HepG2 (cell line): ENCODE measurements around the gene RAB28. TPM values are rescaled to one million over a fixed set of nuclear protein-coding genes. Genes with fewer than 3 reads are reported as not detected.

Experiments used
- ATAC-seq: fragments of 200-7000 bp; cut with Tn5 transposase; 3 replicates; pipeline ENCODE4 v1.9.1; 2020; ENCODE audit warnings: mild to moderate bottlenecking, moderate library complexity
- BruUV-seq: library from RNA; stranded (reverse); fragments of 400-500 nt; replicated peaks from 2 replicates; lab custom pipeline; 2021; lab: Mats Ljungman, UMichigan
- CTCF ChIA-PET: fragments of 300-600 bp; formaldehyde crosslinking; extraction: SDS; loops from one replicate; lab custom pipeline; 2021; ENCODE audit warnings: low total read pairs, inconsistent platforms, low intra/inter-chr PET ratio; lab: Yijun Ruan, JAX
- POLR2A ChIA-PET: fragments of 350-600 bp; sonication (Branson Sonifier 250); formaldehyde crosslinking; loops from one replicate; lab custom pipeline; 2020; ENCODE audit warnings: antibody characterized with exemption, inconsistent platforms; lab: Yijun Ruan, JAX
- DNase-seq: peaks from one replicate; pipeline ENCODE4 v3.0.0-alpha.2; 2015; ENCODE audit warnings: low spot score
- FAIRE-seq: peaks from 3 replicates; lab custom pipeline; 2011; peaks lifted over from hg19 to GRCh38; lab: Jason Lieb, UNC
- H2AFZ ChIP-seq: one replicate; pipeline ENCODE4 v1.6.1; 2011; ENCODE audit warnings: low read length, inconsistent platforms
- H3K27ac ChIP-seq: fragments of 300-600 bp; 3 replicates; pipeline ENCODE4 v1.8.0; 2011; ENCODE audit warnings: mixed run types, mild to moderate bottlenecking, mixed read lengths, low read length, inconsistent platforms; ENCODE audit not compliant: insufficient read depth; ENCODE audit errors: extremely low read length
- H3K27me3 ChIP-seq, 2 experiments: fragments of 200-600 bp in 1 of 2; 2 replicates in 1 of 2; 3 replicates in 1 of 2; pipeline versions ENCODE4 v1.6.0 to v1.8.0; 2011; ENCODE audit warnings: low read length in 2 of 2, mild to moderate bottlenecking in 2 of 2, moderate library complexity in 2 of 2, inconsistent platforms in 1 of 2; ENCODE audit not compliant: insufficient read depth in 2 of 2, control insufficient read depth in 1 of 2
- H3K36me3 ChIP-seq, 2 experiments: fragments of 200-600 bp in 1 of 2; replicated peaks in 1 of 2; 2 replicates in 1 of 2; 3 replicates in 1 of 2; pipeline versions ENCODE4 v1.5.1 to v1.8.0; 2011; ENCODE audit warnings: low read length in 2 of 2, inconsistent platforms in 1 of 2; ENCODE audit not compliant: insufficient read depth in 2 of 2, control insufficient read depth in 1 of 2
- H3K4me1 ChIP-seq: 2 replicates; pipeline ENCODE4 v1.5.1; 2012; ENCODE audit warnings: low read length, inconsistent platforms; ENCODE audit not compliant: insufficient read depth
- H3K4me2 ChIP-seq: 2 replicates; pipeline ENCODE4 v1.6.0; 2011; ENCODE audit warnings: low read depth, low read length, inconsistent platforms
- H3K4me3 ChIP-seq, 3 experiments: fragments of 200-600 bp in 1 of 3; sonication (generic), shearing (Covaris generic) in 1 of 3; replicated peaks in 1 of 3; 2 replicates each; pipeline ENCODE4 v1.5.1; 2011 to 2016; ENCODE audit warnings: low read length in 3 of 3, inconsistent platforms in 2 of 3, low read depth in 2 of 3, mild to moderate bottlenecking in 2 of 3, control low read depth in 1 of 3, mixed read lengths in 1 of 3; ENCODE audit not compliant: insufficient read depth in 1 of 3
- H3K79me2 ChIP-seq: one replicate; pipeline ENCODE4 v1.6.1; 2011; ENCODE audit warnings: low read length, inconsistent platforms; ENCODE audit not compliant: insufficient read depth
- H3K9ac ChIP-seq: 2 replicates; pipeline ENCODE4 v1.6.0; 2011; ENCODE audit warnings: mild to moderate bottlenecking, low read depth, low read length, inconsistent platforms; ENCODE audit not compliant: insufficient read depth
- H3K9me3 ChIP-seq: 2 replicates; pipeline ENCODE4 v1.5.1; 2012; ENCODE audit warnings: mild to moderate bottlenecking, low read length
- H4K20me1 ChIP-seq: 2 replicates; pipeline ENCODE4 v1.6.0; 2011; ENCODE audit warnings: inconsistent platforms, mild to moderate bottlenecking, low read length, moderate library complexity; ENCODE audit not compliant: insufficient read depth
- ARHGAP35 ChIP-seq: sonication (generic); formaldehyde crosslinking; IDR thresholded peaks from 2 replicates; pipeline ENCODE4 v1.9.0; 2022; ENCODE audit warnings: mild to moderate bottlenecking, inconsistent platforms, moderate library complexity, missing genetic modification reagents, borderline replicate concordance
- CBX5 ChIP-seq: sonication (generic); formaldehyde crosslinking; IDR thresholded peaks from 2 replicates; pipeline ENCODE4 v1.4.0; 2020; ENCODE audit warnings: missing genetic modification reagents, borderline replicate concordance
- DBP ChIP-seq: sonication (generic); formaldehyde crosslinking; IDR thresholded peaks from 2 replicates; pipeline ENCODE4 v1.4.0; 2020; ENCODE audit warnings: missing genetic modification reagents; ENCODE audit errors: not compliant biosample characterization
- FOXJ3 ChIP-seq: sonication (generic); formaldehyde crosslinking; IDR thresholded peaks from 2 replicates; pipeline ENCODE4 v1.4.0; 2020; ENCODE audit warnings: missing genetic modification reagents, mild to moderate bottlenecking, borderline replicate concordance
- FOXK2 ChIP-seq: fragments of 450-650 bp; IDR thresholded peaks from 2 replicates; pipeline ENCODE4 v1.6.1; 2016
- IKZF4 ChIP-seq: sonication (generic); formaldehyde crosslinking; IDR thresholded peaks from 2 replicates; pipeline ENCODE4 v1.5.1; 2020; ENCODE audit warnings: borderline replicate concordance, mild to moderate bottlenecking, low read depth, missing genetic modification reagents; ENCODE audit errors: not compliant biosample characterization
- MEIS1 ChIP-seq: sonication (generic); formaldehyde crosslinking; IDR thresholded peaks from 2 replicates; pipeline ENCODE4 v1.9.0; 2021; ENCODE audit warnings: mild to moderate bottlenecking, missing genetic modification reagents, moderate library complexity, borderline replicate concordance
- PRPF4 ChIP-seq: fragments of 200-400 bp; formaldehyde crosslinking; IDR thresholded peaks from 2 replicates; pipeline ENCODE4 v1.6.1; 2016; ENCODE audit warnings: low read length, low read depth; ENCODE audit not compliant: poor library complexity, severe bottlenecking
- RBFOX2 ChIP-seq: fragments of 200-400 bp; formaldehyde crosslinking; IDR thresholded peaks from 2 replicates; pipeline ENCODE4 v1.6.1; 2017; ENCODE audit warnings: low read depth, mild to moderate bottlenecking, low read length
- TEAD2 ChIP-seq: sonication (generic); formaldehyde crosslinking; IDR thresholded peaks from 2 replicates; pipeline ENCODE4 v1.9.0; 2021; ENCODE audit warnings: missing genetic modification reagents
- TP53 ChIP-seq: sonication (generic); formaldehyde crosslinking; conservative IDR thresholded peaks from 2 replicates; pipeline ENCODE4 v1.4.0; 2020; ENCODE audit warnings: missing genetic modification reagents
- ZNF138 ChIP-seq: sonication (generic); formaldehyde crosslinking; IDR thresholded peaks from 2 replicates; pipeline ENCODE4 v1.5.0; 2020; ENCODE audit warnings: mild to moderate bottlenecking, low read depth, missing genetic modification reagents
- ZNF30 ChIP-seq: sonication (generic); formaldehyde crosslinking; IDR thresholded peaks from 2 replicates; pipeline ENCODE4 v1.5.0; 2020; ENCODE audit warnings: mild to moderate bottlenecking, missing genetic modification reagents
- ZNF678 ChIP-seq: sonication (generic); formaldehyde crosslinking; IDR thresholded peaks from 2 replicates; pipeline ENCODE4 v1.4.0; 2020; ENCODE audit warnings: mild to moderate bottlenecking, missing genetic modification reagents
- ZSCAN31 ChIP-seq: sonication (generic); formaldehyde crosslinking; IDR thresholded peaks from 2 replicates; pipeline ENCODE4 v1.5.0; 2020; ENCODE audit warnings: low read depth, mild to moderate bottlenecking, missing genetic modification reagents
- ZSCAN9 ChIP-seq: IDR thresholded peaks from 2 replicates; pipeline ENCODE4 v1.6.1; 2016; ENCODE audit warnings: borderline replicate concordance
- WGBS: methylation state at CpG from one replicate; pipeline ENCODE4 v1.1.6; 2017; ENCODE audit warnings: low lambda C conversion rate; 5-methylcytosine and 5-hydroxymethylcytosine counted together
- in situ Hi-C: cut with HindIII; loops from 2 replicates; pipeline ENCODE4 v1.10.0; 2017; ENCODE audit warnings: low pct_unique_long_range_greater_than_20kb; ENCODE audit not compliant: extremely low pct_ligation_motif_present
- intact Hi-C: fragments of 100-400 bp; cut with micrococcal nuclease; formaldehyde crosslinking; loops from one replicate; pipeline ENCODE4 v1.10.0; 2022; ENCODE audit not compliant: unreplicated experiment
- polyA plus RNA-seq, 8 experiments: library from polyadenylated mRNA; depleted of rRNA in 3 of 8; stranded (reverse) in 7 of 8; unstranded in 1 of 8; fragments of >200 nt; fragmentation: Illumina TruSeq in 4 of 8; extraction: Trizol in 4 of 8; gene quantifications; 2 replicates each; pipeline versions ENCODE4 v1.2.1 to v1.2.3, GENCODE V29; 2011 to 2016; ENCODE audit warnings: low read depth in 4 of 8, missing spikeins in 1 of 8, mixed read lengths in 1 of 8; ENCODE audit not compliant: insufficient read depth in 1 of 8
- total RNA-seq, 5 experiments: library from RNA; depleted of rRNA; stranded (reverse); fragments of >200 nt; fragmentation: Illumina TruSeq; extraction: Trizol; gene quantifications; 2 replicates each; pipeline ENCODE4 v1.2.3, GENCODE V29; 2016; ENCODE audit warnings: low read depth in 1 of 5
- TF ChIP-seq, protein P1 (sequence below): sonication (generic); formaldehyde crosslinking; IDR thresholded peaks from 2 replicates; pipeline ENCODE4 v1.4.0; 2020; ENCODE audit warnings: mild to moderate bottlenecking, missing genetic modification reagents
- TF ChIP-seq, protein P2 (sequence below): sonication (generic); formaldehyde crosslinking; IDR thresholded peaks from 2 replicates; pipeline ENCODE4 v1.8.1; 2023; ENCODE audit warnings: mild to moderate bottlenecking, missing genetic modification reagents, borderline replicate concordance

Gene RAB28
- total and polyA plus RNA-seq, 2 of the 13 experiments (the other 11 are each of a cell fraction or from before 2014, with no cell fraction given) = 11.8 to 18.2 TPM

DNA sequence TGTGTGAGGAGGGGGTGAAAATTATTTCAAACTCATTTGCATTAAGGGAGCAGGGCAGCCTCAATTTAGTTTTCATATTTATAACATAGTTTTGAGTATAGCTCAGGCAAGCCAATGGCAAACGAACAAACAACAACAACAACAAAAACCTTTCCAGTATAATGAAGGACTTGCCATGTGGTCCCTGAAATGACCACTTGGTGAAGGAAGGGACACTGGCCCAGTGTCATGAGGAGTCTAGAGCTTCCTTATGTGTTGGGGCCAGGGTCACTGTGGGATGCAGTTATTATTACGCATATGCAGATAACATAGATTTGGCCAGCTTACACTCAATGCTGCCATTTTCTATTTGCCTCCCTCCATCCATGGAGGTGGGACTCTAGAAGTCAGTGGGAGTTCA is 36.9 kb upstream of the RAB28 start:
- Histone ChIP-seq H3K4me1 (no peaks in the 10 kb centered on the region), H3K27me3 (peaks cover 9 to 43% of the 10 kb centered on the region in 2 experiments; a peak in 4 of 5 replicates), H3K36me3 (no peaks in the 10 kb centered on the region), H4K20me1 (no peaks in the 10 kb centered on the region), H3K9me3 (no peaks in the 10 kb centered on the region), H3K79me2 (no peaks in the 10 kb centered on the region), H3K27ac (no peak overlapping the region), H2AFZ (no peak overlapping the region), H3K9ac (no peak overlapping the region), H3K4me3 (no peak overlapping the region), H3K4me2 (no peak overlapping the region)
- intact Hi-C loops (no loop called here), in situ Hi-C loops (no loop called here)
- no TSS peak for BruUV-seq
- no peak for DNase-seq
- CTCF ChIA-PET = no interaction called here
- FAIRE-seq = no peak
- no peak for ATAC-seq
- POLR2A ChIA-PET = no interaction called here
- WGBS = 0% methylated on average over 1 of the region's 2 CpGs
- TF ChIP-seq ZNF30 (CRISPR knock-in tag) (no peak), ZSCAN31 (CRISPR knock-in tag) (no peak), FOXJ3 (CRISPR knock-in tag) (no peak), FOXK2 (no peak), DBP (CRISPR knock-in tag) (no peak), ZSCAN9 (no peak), IKZF4 (CRISPR knock-in tag) (no peak), CBX5 (CRISPR knock-in tag) (no peak), PRPF4 (no peak), ZNF138 (CRISPR knock-in tag) (no peak), TP53 (CRISPR knock-in tag) (no peak), ZNF678 (no peak), MEIS1 (CRISPR knock-in tag) (no peak), RBFOX2 (no peak), TEAD2 (no peak), ARHGAP35 (CRISPR knock-in tag) (no peak)
- TF ChIP-seq, protein P1, sequence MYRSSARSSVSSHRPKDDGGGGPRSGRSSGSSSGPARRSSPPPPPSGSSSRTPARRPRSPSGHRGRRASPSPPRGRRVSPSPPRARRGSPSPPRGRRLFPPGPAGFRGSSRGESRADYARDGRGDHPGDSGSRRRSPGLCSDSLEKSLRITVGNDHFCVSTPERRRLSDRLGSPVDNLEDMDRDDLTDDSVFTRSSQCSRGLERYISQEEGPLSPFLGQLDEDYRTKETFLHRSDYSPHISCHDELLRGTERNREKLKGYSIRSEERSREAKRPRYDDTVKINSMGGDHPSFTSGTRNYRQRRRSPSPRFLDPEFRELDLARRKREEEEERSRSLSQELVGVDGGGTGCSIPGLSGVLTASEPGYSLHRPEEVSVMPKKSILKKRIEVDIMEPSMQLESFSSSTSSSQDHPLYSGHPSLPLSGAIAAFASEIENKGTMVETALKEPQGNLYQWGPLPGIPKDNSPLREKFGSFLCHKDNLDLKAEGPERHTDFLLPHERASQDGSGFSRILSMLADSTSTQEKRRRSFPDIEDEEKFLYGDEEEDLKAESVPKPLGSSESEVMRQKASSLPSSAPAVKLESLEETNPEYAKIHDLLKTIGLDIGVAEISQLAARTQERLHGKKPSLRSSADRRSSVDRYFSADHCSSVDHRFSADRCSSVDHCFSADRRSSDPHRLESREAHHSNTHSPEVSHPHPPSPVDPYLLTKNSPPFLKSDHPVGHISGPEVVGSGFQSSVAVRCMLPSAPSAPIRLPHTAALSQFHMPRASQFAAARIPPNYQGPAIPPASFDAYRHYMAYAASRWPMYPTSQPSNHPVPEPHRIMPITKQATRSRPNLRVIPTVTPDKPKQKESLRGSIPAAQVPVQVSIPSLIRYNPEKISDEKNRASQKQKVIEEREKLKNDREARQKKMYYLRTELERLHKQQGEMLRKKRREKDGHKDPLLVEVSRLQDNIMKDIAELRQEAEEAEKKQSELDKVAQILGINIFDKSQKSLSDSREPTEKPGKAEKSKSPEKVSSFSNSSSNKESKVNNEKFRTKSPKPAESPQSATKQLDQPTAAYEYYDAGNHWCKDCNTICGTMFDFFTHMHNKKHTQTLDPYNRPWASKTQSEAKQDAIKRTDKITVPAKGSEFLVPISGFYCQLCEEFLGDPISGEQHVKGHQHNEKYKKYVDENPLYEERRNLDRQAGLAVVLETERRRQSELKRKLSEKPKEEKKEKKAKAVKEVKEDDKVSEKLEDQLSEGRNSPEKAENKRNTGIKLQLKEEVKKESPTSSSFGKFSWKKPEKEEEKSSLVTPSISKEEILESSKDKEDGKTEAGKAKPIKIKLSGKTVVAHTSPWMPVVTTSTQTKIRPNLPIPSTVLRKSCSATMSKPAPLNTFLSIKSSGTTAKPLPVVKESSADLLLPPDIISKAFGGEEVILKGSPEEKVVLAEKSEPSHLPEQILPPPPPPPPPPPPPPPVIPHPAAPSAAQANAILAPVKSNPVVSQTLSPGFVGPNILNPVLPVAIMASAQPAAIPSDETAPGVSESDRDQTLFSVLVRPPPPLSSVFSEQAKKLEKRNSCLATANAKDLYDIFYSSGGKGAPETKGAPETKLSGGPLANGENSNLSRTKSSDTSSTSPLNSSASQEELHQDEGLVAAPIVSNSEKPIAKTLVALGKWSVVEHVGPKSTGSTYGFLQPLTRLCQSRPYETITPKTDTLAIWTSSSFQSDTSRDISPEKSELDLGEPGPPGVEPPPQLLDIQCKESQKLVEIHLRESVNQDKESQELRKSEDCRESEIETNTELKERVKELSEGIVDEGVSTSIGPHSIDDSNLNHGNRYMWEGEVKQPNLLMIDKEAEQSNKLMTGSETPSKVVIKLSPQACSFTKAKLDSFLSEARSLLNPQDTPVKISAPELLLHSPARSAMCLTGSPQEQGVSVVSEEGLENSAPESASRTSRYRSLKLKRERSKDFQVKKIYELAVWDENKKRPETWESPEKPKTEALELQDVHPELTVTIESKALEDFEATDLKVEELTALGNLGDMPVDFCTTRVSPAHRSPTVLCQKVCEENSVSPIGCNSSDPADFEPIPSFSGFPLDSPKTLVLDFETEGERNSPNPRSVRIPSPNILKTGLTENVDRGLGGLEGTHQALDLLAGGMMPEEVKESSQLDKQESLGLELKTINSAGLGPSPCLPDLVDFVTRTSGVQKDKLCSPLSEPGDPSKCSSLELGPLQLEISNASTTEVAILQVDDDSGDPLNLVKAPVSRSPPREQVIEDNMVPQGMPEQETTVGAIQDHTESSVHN (CRISPR knock-in tag) = no peak
- TF ChIP-seq, protein P2, sequence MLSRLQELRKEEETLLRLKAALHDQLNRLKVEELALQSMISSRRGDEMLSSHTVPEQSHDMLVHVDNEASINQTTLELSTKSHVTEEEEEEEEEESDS (CRISPR knock-in tag) = no peak
